Measurements from ENCODE around the gene WIF1. TPM values are rescaled to one million over a fixed set of nuclear protein-coding genes. Genes with fewer than 3 reads are reported as not detected.

The WIF1 gene
- total RNA-seq, 1 experiment from 2014 or later, result 1.1 TPM

DNA sequence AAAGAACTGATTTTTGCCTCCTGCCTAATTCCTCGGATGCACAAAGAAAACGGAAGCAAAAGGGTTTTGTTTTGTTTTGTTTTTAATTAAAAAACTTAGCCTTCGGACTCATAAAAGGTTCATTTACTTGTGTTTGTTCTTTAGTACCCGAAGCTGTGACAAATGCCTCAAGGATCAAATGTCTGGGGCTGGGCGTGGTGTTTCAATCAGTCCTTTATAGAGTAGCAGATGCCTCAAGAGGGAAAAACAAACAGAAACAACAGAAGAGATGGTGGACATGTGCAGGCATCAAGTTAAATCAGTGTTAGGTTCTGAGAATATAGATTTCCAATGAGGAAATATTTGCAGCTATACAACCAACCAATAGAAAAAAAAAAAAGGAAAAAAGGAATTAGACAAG is 1.6 kb upstream of the WIF1 start:
- no peak for DNase-seq (ENCODE audit: low read depth)

DNA sequence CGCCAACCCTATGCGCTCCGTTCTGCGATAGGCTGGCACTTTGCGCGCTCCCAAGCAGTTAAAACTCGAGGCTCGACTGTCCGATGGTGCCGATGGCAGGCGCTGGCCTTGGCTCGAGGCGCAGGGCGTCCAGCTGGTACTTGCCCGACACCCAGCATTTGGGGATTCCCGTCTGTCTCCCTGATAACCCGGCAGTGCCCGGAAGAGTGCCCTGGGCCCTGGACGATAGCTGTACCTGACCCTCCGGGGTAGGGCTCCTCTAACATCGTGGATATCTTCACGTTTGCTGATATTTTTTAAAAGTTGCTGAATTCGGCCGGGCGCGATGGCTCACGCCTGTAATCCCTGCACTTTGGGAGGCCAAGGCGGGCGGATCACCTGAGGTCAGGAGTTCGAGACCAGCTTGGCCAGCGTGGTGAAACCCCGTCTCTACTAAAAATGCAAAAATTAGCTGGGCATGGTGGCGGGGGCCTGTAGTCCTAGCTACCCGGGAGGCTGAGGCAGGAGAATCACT is 908 bp upstream of the WIF1 start:
- no peak for DNase-seq (ENCODE audit: low read depth)

DNA sequence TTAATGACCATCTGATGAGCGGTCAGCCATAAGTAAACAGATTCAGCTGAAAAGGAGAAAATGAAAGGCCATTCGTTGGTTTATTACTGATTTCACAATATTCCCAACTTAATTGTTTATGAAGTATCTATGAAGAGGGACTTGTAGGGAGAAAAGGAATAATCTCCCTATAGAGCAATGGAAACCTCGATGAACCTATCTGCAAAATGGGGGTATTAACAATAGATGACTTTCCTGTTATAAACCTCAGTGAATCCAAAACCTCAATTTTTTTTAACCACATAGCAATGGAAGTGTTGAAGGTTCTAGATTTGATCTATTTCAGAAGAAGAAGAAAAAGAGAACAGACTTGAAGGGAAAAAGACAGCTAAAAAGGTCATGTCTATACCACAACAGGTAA is 2.0 kb downstream of the WIF1 start:
- DNase-seq (ENCODE audit: low read depth), result no peak

GRCh38 chr12:65113621-65114035 is 7.5 kb downstream of the WIF1 start:
- DNase-seq (ENCODE audit: low read depth), result peak; percentile 28

DNA sequence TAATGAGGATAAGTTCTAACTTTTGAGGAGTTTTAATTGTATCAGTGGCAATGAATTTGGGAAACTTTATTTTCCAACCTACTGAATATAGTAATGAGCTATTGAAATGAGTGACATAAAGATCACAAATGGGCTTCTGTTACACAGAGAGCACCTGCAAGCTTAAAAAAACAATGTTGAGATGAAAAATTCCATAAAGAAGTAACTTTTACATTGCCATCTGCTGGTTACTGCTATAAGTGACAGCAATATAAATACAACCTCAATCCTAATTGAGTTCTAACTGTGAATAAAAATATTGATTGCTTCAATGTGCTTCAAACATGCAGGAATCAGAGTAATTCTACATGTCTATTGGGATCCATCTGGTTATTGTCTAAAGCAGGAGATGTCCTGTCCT is 14.2 kb downstream of the WIF1 start:
- DNase-seq (ENCODE audit: low read depth), result no peak

DNA sequence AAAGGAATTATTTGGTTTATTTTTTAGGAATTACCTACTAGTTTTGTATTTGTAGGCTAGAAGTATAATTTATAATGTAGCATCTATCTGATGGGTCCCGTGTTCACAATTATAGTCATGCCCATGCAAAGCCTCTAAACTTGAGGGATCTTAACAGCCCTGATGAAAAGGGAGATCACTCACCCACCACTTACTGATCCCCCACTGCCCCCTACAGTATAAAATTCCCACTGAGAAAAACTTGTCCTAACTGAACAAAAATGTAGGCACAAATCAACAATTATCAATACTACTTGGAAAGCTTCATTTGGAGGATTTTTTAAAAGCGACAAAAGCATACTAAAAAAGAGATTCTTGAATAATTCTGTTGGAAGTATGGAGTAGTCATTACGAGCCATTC is 21.0 kb downstream of the WIF1 start:
- peak; percentile 63 for DNase-seq (ENCODE audit: low read depth)

DNA sequence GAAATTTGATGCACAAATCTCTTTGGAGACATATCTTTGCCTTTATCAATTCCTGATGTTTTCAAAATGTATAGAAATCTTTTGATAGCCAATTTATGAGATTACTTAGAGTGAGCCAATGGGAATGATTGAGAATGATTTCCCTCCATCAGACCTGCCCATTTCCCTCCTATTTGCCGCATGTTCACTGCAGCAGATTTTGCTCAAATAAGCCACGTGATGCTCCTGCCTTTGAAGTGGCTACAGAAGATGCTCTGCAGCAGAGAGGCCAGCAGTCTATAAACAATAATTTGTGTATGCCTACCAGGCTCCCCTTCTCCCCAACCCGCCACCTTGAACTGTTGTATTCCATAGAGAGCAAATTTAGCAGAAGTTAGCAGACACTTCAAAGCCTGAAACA is 21.9 kb downstream of the WIF1 start:
- no peak for DNase-seq (ENCODE audit: low read depth)

DNA sequence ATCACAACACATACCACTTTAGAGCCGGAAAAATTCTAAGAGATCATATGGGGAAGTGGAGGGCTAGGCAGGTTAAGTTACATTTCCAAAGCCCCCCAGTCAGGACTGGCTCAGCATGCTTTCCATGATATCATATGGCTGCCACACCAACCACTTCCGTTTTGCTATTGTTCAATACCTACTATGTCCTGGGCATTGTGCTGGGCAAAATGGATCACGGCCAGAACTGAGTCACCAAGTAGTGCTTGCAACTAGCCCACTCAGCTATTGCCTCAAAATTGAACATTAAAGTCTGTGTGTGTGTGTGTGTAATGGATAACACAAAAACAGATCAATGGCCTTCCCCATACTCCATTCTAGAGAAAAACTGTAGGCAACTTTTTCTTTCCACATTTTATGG is 22.7 kb downstream of the WIF1 start:
- peak; percentile 39 for DNase-seq (ENCODE audit: low read depth)

DNA sequence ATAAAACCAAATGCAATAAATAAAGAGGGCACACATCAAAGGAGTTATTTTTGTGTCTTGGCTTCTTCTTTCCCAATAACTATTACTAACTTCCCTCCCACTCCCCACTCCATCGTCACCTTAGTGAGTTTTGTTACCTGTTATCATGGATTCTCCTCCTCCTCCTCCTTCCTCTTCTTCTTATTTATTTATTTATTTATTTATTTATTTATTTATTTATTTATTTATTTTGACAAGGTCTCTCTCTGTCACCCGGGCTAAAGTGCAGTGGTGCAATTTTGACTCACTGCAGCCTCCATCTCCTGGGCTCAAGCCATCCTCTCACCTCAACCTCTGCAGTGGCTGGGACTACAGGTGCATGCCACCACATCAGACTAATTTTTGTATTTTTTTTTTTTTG is 26.4 kb downstream of the WIF1 start:
- DNase-seq (ENCODE audit: low read depth), result no peak

DNA sequence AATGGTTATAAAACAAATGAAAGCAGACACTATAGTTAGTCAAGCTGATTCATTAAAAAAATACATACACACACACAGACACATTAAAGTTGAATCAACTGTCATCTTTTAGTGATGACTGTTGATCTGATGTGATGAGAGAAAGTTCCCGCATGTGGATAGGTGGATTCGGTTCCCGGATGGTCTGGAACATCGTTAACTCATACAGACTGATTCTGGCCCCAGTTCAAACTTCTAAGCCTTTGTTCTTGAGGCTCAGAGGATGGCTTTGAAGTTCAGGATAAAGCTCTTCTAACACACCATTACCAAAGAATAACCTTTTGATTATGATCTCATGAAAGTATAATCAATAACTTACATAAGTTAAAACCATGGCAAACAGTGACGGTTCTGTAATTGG is 27.5 kb downstream of the WIF1 start:
- DNase-seq (ENCODE audit: low read depth), result peak; percentile 64

- DNase-seq (ENCODE audit: low read depth), result no peak
Measured at GRCh38 chr12:65090461-65090860, 30.6 kb downstream of the WIF1 start.

- no peak for DNase-seq (ENCODE audit: low read depth)
Measured at GRCh38 chr12:65086236-65086635, 34.9 kb downstream of the WIF1 start.

DNA sequence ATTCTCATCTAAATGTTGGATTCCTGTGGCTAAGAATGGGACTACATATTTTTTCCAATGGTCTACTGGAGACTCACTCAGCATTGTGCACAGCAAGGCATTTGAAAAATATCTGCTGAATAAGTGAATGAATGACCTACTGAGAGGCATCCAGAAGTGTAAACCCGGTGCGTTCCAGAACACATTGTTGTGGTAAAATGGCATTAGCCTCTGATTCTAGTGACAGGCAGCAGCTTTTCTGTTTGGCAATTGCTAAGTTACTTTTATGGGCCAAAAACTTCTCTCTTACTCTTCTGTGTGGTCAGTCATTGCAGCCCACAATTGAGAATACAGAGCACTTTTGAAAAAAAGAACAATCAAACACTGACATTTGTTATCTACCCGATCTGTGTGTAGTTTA is 36.5 kb downstream of the WIF1 start:
- DNase-seq (ENCODE audit: low read depth), result no peak

GRCh38 chr12:65083581-65083980 is 37.5 kb downstream of the WIF1 start:
- DNase-seq (ENCODE audit: low read depth), result no peak

- no peak for DNase-seq (ENCODE audit: low read depth)
Measured at GRCh38 chr12:65082406-65082805, 38.7 kb downstream of the WIF1 start.

GRCh38 chr12:65081496-65081895 is 39.6 kb downstream of the WIF1 start:
- DNase-seq (ENCODE audit: low read depth), result no peak

DNA sequence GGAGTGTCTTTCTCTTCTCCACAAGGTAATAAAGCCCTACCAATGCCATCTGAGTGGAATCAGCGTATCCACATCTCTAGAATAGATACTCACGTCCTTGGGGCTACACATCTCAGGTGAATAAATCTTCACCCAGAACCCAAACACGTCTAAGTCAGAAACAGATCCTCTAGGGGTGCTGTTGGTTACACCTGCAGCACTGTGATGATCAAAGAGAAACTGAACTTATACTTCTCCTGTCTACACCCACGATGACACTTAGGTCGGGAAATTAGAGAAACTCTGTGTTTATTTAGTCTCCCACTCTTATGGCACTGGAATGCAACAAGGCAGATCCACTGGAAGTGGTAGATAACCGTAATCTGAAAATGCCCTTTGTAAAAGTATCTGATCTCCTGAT is 46.2 kb downstream of the WIF1 start:
- no peak for DNase-seq (ENCODE audit: low read depth)

- DNase-seq (ENCODE audit: low read depth), result no peak
Measured at GRCh38 chr12:65069336-65069735, 51.8 kb downstream of the WIF1 start.

DNA sequence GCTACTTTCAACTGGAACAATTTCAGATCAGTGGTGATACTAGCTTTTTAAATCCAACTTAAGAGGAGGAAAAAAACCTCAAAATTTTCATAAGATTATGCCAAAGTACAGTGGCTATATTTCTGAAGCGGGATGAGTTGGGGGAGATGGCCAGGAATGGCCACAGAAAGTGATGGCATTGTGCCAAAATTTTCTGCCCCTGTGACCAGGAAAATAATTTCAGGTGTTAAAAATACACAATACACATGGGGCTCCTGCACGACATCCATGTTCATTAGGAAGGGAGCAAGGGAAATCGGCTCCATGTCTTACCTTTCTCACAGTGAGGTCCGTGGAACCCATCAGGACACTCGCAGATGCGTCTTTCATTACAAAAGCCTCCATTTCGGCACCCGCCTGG is 53.7 kb downstream of the WIF1 start:
- no peak for DNase-seq (ENCODE audit: low read depth)

DNA sequence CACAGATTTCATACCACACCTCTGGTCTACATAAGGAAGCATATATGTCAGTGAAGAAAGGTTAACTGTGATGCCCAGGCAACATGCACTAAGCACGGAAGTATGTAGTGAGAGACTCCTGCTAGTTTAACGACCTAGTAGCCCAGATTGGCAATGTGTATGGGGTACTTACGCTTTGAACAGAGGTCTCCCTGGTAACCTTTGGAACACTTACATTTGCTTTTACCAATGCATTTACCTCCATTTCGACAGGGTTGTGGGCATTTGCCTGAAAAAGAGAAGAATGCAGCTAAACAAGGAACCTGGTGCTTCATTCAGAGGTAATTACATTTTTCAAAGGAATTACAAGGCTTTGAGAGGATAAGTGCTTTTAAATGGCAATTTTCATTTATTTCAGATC is 65.2 kb downstream of the WIF1 start:
- no peak for DNase-seq (ENCODE audit: low read depth)

GRCh38 chr12:65051218-65051617 is 69.9 kb downstream of the WIF1 start:
- DNase-seq (ENCODE audit: low read depth), result no peak

GRCh38 chr12:65045269-65045668 is 75.8 kb downstream of the WIF1 start:
- no peak for DNase-seq (ENCODE audit: low read depth)

DNA sequence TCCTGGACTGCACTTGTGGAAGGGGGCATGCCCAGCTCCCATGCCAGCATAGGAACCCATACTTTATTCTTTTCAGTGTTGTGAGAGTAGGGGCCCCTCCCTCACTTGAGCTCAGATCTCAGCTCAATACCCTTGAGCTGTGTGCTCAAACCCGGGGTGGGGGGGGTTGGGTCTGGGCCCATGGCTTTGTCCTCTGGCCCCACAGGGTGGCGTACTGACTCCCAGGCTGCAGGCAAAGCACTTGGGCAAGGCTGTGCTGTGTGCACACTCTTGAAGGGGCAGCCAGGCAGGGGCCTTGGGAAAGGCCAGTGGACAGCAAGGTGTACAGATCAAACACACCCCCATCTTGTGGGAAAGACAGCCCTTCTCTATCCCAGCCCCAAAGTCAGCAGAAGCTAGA is 81.8 kb downstream of the WIF1 start:
- no peak for DNase-seq (ENCODE audit: low read depth)

GRCh38 chr12:65025136-65025535 is 96.0 kb downstream of the WIF1 start:
- no peak for DNase-seq (ENCODE audit: low read depth)

DNA sequence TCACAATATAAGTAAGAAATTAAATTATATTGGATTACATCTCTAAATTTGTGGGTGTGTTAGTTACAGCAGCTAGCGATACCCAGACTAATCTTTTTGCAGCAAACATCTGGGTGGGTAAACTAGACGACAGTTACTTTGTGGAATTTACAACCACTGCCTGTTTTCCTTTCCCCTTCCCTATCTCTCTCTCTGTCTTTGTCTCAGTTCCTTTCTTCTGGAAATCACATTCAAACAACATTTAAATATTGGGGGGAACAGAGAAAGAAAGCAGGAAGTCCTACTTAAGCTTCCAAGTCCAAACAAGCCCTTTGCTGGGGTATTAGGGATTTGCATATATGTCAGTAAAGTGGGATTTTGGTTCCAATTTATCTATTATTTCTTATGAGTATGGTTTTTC is 97.6 kb downstream of the WIF1 start:
- DNase-seq (ENCODE audit: low read depth), result no peak
